ENCODE results near the gene TEX48.

TEX48 gene

GRCh38 chr9:114681594-114682332, at the start of gene TEX48:
TEX48 (minus strand) TSS chr9:114682192; CDS start chr9:114671723, 10,469 bp downstream.
- peak; percentile 92 for DNase-seq

- DNase-seq: no peak
These were observed 49.7 kb upstream of the TEX48 start for GRCh38 chr9:114731701-114732100.

GRCh38 chr9:114729706-114730105, 47.7 kb upstream of the TEX48 start:
- DNase-seq: no peak

- peak; percentile 17 for DNase-seq
These were observed 43.9 kb upstream of the TEX48 start for GRCh38 chr9:114725930-114726329.

GRCh38 chr9:114724744-114725143, 42.8 kb upstream of the TEX48 start:
- DNase-seq: no peak

- DNase-seq: no peak
These were observed 41.9 kb upstream of the TEX48 start for GRCh38 chr9:114723931-114724330.

- DNase-seq: no peak
These were observed 41.1 kb upstream of the TEX48 start for GRCh38 chr9:114722937-114723620.

- peak; percentile 53 for DNase-seq
These were observed 40.2 kb upstream of the TEX48 start for GRCh38 chr9:114722081-114722621.

GRCh38 chr9:114721491-114722079, 39.6 kb upstream of the TEX48 start:
- peak; percentile 96 for DNase-seq

- peak; percentile 67 for DNase-seq
These were observed 38.2 kb upstream of the TEX48 start for GRCh38 chr9:114720086-114720676.

GRCh38 chr9:114719290-114719689, 37.3 kb upstream of the TEX48 start:
- peak; percentile 19 for DNase-seq

GRCh38 chr9:114718801-114719221, 36.8 kb upstream of the TEX48 start:
- no peak for DNase-seq

- DNase-seq: no peak
These were observed 36.0 kb upstream of the TEX48 start for GRCh38 chr9:114717908-114718486.

GRCh38 chr9:114709636-114710035, 27.6 kb upstream of the TEX48 start:
- no peak for DNase-seq

GRCh38 chr9:114706711-114707110, 24.7 kb upstream of the TEX48 start:
- no peak for DNase-seq

- DNase-seq: no peak
These were observed 20.0 kb upstream of the TEX48 start for GRCh38 chr9:114701988-114702387.

GRCh38 chr9:114697951-114698351, 16.0 kb upstream of the TEX48 start:
- no peak for DNase-seq

- DNase-seq: no peak
These were observed 15.0 kb upstream of the TEX48 start for GRCh38 chr9:114696814-114697544.

GRCh38 chr9:114695948-114696347, 14.0 kb upstream of the TEX48 start:
- no peak for DNase-seq

- DNase-seq: no peak
These were observed 12.8 kb upstream of the TEX48 start for GRCh38 chr9:114694719-114695269.

GRCh38 chr9:114694146-114694545, 12.2 kb upstream of the TEX48 start:
- DNase-seq: no peak
